ENCODE results near the gene ZBTB22. TPM values are rescaled to one million over a fixed set of nuclear protein-coding genes. Genes with fewer than 3 reads are reported as not detected.
"Not testable (repeated sequence)": the region's sequence is repeated elsewhere in the genome, so short reads cannot be mapped to it uniquely, and the experiment has no call there.

The ZBTB22 gene
- polyA plus RNA-seq, 6 donors from 2014 or later, result 19.2 to 29.9 (median 23.8) TPM

- Mint-ChIP-seq H3K27ac (peak overlapping the region; percentile 65 to 99 (median 96)), H3K27me3 (peaks cover 0 to 3% (median 0%) of the 10 kb centered on the region in 3 donors), H3K9me3 (no peaks in the 10 kb centered on the region), H3K36me3 (no peaks in the 10 kb centered on the region), H3K4me1 (peaks cover 38 to 50% (median 50%) of the 10 kb centered on the region in 3 donors), H3K4me3 (peak overlapping the region; percentile 74 to 93 (median 84))
- ATAC-seq (ENCODE audit: low read depth in 2 of 2) (peak; percentile 25 to 27), DNase-seq (peak; percentile 79)
Measured at GRCh38 chr6:33344701-33345697, 27.5 kb upstream of the ZBTB22 start.

GRCh38 chr6:33343953-33344611 is 26.5 kb upstream of the ZBTB22 start:
- DNase-seq, result peak; percentile 82
- Mint-ChIP-seq H3K27ac (peak overlapping the region; percentile 93 to 99 (median 96)), H3K4me1 (peaks cover 37 to 59% (median 58%) of the 10 kb centered on the region in 3 donors), H3K4me3 (peak overlapping the region; percentile 74 to 93 (median 88)), H3K9me3 (no peaks in the 10 kb centered on the region), H3K27me3 (peaks cover 0 to 3% (median 0%) of the 10 kb centered on the region in 3 donors), H3K36me3 (no peaks in the 10 kb centered on the region)
- peak; percentile 84 to 85 for ATAC-seq (ENCODE audit: low read depth in 2 of 2)

- H3K27me3 Mint-ChIP-seq; DNase-seq; H3K36me3 Mint-ChIP-seq; ATAC-seq (ENCODE audit: low read depth in 2 of 2); H3K9me3 Mint-ChIP-seq: not testable (repeated sequence)
- H3K27ac Mint-ChIP-seq, result peak overlapping the region; percentile 93 to 99 (median 96)
- peaks cover 35 to 63% (median 63%) of the 10 kb centered on the region in 3 donors for H3K4me1 Mint-ChIP-seq
- peak overlapping the region; percentile 74 to 93 (median 88) for H3K4me3 Mint-ChIP-seq
Measured at GRCh38 chr6:33343606-33343952, 26.0 kb upstream of the ZBTB22 start.

- Mint-ChIP-seq H3K36me3 (no peaks in the 10 kb centered on the region), H3K4me1 (peaks cover 23 to 57% (median 49%) of the 10 kb centered on the region in 3 donors), H3K27me3 (no peaks in the 10 kb centered on the region), H3K9me3 (no peaks in the 10 kb centered on the region), H3K27ac (peak overlapping the region in 1 of 6 donors; percentile 27), H3K4me3 (peak overlapping the region in 1 of 8 donors; percentile 23)
- ATAC-seq (ENCODE audit: low read depth in 2 of 2), result no peak
- no peak for DNase-seq
Measured at GRCh38 chr6:33339193-33339592, 21.6 kb upstream of the ZBTB22 start.

GRCh38 chr6:33336495-33336894 is 19.0 kb upstream of the ZBTB22 start:
- peaks cover 18 to 65% (median 50%) of the 10 kb centered on the region in 3 donors for H3K4me1 Mint-ChIP-seq
- ATAC-seq (ENCODE audit: low read depth in 2 of 2) (no peak), DNase-seq (no peak)
- no peaks in the 10 kb centered on the region for H3K27me3 Mint-ChIP-seq
- H3K4me3 Mint-ChIP-seq, result no peak overlapping the region
- no peaks in the 10 kb centered on the region for H3K36me3 Mint-ChIP-seq
- H3K9me3 Mint-ChIP-seq, result no peaks in the 10 kb centered on the region
- H3K27ac Mint-ChIP-seq, result no peak overlapping the region

GRCh38 chr6:33335916-33336315 is 18.4 kb upstream of the ZBTB22 start:
- H3K4me1 Mint-ChIP-seq, result peaks cover 22 to 69% (median 56%) of the 10 kb centered on the region in 3 donors
- H3K27ac Mint-ChIP-seq, result peak overlapping the region in 1 of 6 donors; percentile 60
- peak overlapping the region in 1 of 8 donors; percentile 5 for H3K4me3 Mint-ChIP-seq
- peak; percentile 41 to 56 for ATAC-seq (ENCODE audit: low read depth in 2 of 2)
- no peaks in the 10 kb centered on the region for H3K36me3 Mint-ChIP-seq
- H3K9me3 Mint-ChIP-seq, result no peaks in the 10 kb centered on the region
- H3K27me3 Mint-ChIP-seq, result no peaks in the 10 kb centered on the region
- no peak for DNase-seq

- no peaks in the 10 kb centered on the region for H3K9me3 Mint-ChIP-seq
Measured at GRCh38 chr6:33333666-33334065, 16.1 kb upstream of the ZBTB22 start.

GRCh38 chr6:33330736-33331135 is 13.2 kb upstream of the ZBTB22 start:
- Mint-ChIP-seq H3K9me3 (no peaks in the 10 kb centered on the region), H3K27me3 (no peaks in the 10 kb centered on the region), H3K36me3 (no peaks in the 10 kb centered on the region), H3K27ac (peak overlapping the region in 4 of 6 donors; percentile 44 to 87 (median 74)), H3K4me1 (peaks cover 35 to 73% (median 62%) of the 10 kb centered on the region in 3 donors), H3K4me3 (peak overlapping the region in 7 of 8 donors; percentile 27 to 79 (median 49))
- peak; percentile 32 for DNase-seq
- peak; percentile 65 to 67 for ATAC-seq (ENCODE audit: low read depth in 2 of 2)

More at GRCh38 chr6:33333666-33334065, 16.1 kb upstream of the ZBTB22 start:
- peak overlapping the region in 2 of 6 donors; percentile 36 to 42 for H3K27ac Mint-ChIP-seq
- DNase-seq (no peak), ATAC-seq (ENCODE audit: low read depth in 2 of 2) (no peak)
- no peaks in the 10 kb centered on the region for H3K27me3 Mint-ChIP-seq
- no peaks in the 10 kb centered on the region for H3K36me3 Mint-ChIP-seq
- peaks cover 31 to 71% (median 57%) of the 10 kb centered on the region in 3 donors for H3K4me1 Mint-ChIP-seq
- H3K4me3 Mint-ChIP-seq, result peak overlapping the region in 3 of 8 donors; percentile 28 to 45 (median 41)

GRCh38 chr6:33329058-33329457 is 11.5 kb upstream of the ZBTB22 start:
- H3K36me3 Mint-ChIP-seq, result no peaks in the 10 kb centered on the region
- H3K9me3 Mint-ChIP-seq, result no peaks in the 10 kb centered on the region
- H3K4me3 Mint-ChIP-seq, result no peak overlapping the region
- ATAC-seq (ENCODE audit: low read depth in 2 of 2), result no peak
- H3K27me3 Mint-ChIP-seq, result no peaks in the 10 kb centered on the region
- peak overlapping the region in 3 of 6 donors; percentile 42 to 86 (median 67) for H3K27ac Mint-ChIP-seq
- DNase-seq, result no peak
- peaks cover 30 to 67% (median 51%) of the 10 kb centered on the region in 3 donors for H3K4me1 Mint-ChIP-seq

- Mint-ChIP-seq H3K27ac (peak overlapping the region; percentile 89 to 100 (median 96)), H3K36me3 (peaks cover 13 to 24% of the 10 kb centered on the region in 2 donors), H3K4me1 (peaks cover 54 to 62% (median 55%) of the 10 kb centered on the region in 3 donors), H3K4me3 (peak overlapping the region; percentile 89 to 100 (median 98)), H3K9me3 (no peaks in the 10 kb centered on the region), H3K27me3 (no peaks in the 10 kb centered on the region)
- ATAC-seq (ENCODE audit: low read depth in 2 of 2) (peak; percentile 46 to 53), DNase-seq (peak; percentile 86)
Measured at GRCh38 chr6:33324125-33324524, 6.6 kb upstream of the ZBTB22 start.

GRCh38 chr6:33323623-33323948 is 6.0 kb upstream of the ZBTB22 start:
- Mint-ChIP-seq H3K27ac (peak overlapping the region; percentile 89 to 100 (median 96)), H3K36me3 (peaks cover 13 to 29% of the 10 kb centered on the region in 2 donors), H3K4me3 (peak overlapping the region; percentile 89 to 100 (median 98)), H3K9me3 (no peaks in the 10 kb centered on the region), H3K27me3 (no peaks in the 10 kb centered on the region), H3K4me1 (peaks cover 54 to 63% (median 55%) of the 10 kb centered on the region in 3 donors)
- no peak for ATAC-seq (ENCODE audit: low read depth in 2 of 2)
- DNase-seq, result no peak

- Mint-ChIP-seq H3K36me3 (peaks cover 13 to 33% of the 10 kb centered on the region in 2 donors), H3K27me3 (no peaks in the 10 kb centered on the region)
Measured at GRCh38 chr6:33321227-33321626, 3.7 kb upstream of the ZBTB22 start.

More at GRCh38 chr6:33321227-33321626, 3.7 kb upstream of the ZBTB22 start:
- ATAC-seq (ENCODE audit: low read depth in 2 of 2) (no peak), DNase-seq (no peak)
- H3K4me3 Mint-ChIP-seq, result peak overlapping the region; percentile 89 to 100 (median 97)
- H3K27ac Mint-ChIP-seq, result peak overlapping the region in 3 of 6 donors; percentile 87 to 95 (median 94)
- H3K9me3 Mint-ChIP-seq, result no peaks in the 10 kb centered on the region
- peaks cover 68 to 80% (median 74%) of the 10 kb centered on the region in 3 donors for H3K4me1 Mint-ChIP-seq
